Brain microvascular endothelial cell (primary cell): Measurements from ENCODE around the gene C10orf120.
A peak's percentile ranks its signal among the peaks of the same experiment; 100 is the strongest.

Experiments used
- DNase-seq: peaks from one replicate; pipeline ENCODE4 v3.0.0-alpha.2; 2020
- H3K27ac ChIP-seq: fragments of 250-450 bp; sonication (Bioruptor Pico); 2 replicates; pipeline ENCODE4 v1.5.1; 2020; ENCODE audit warnings: mild to moderate bottlenecking, moderate library complexity
- H3K27me3 ChIP-seq: fragments of 250-450 bp; sonication (Bioruptor Pico); replicated peaks from 2 replicates; pipeline ENCODE4 v1.5.1; 2020; ENCODE audit warnings: mild to moderate bottlenecking
- H3K36me3 ChIP-seq: fragments of 250-450 bp; sonication (Bioruptor Pico); replicated peaks from 2 replicates; pipeline ENCODE4 v1.5.1; 2020; ENCODE audit warnings: mild to moderate bottlenecking
- H3K4me3 ChIP-seq: 2 replicates; pipeline ENCODE4 v1.5.1; 2011; ENCODE audit warnings: low read depth, mild to moderate bottlenecking, control low read depth, low read length, moderate library complexity
- CTCF ChIP-seq: IDR thresholded peaks from 2 replicates; pipeline ENCODE4 v1.5.1; 2011; ENCODE audit warnings: low read depth, mild to moderate bottlenecking, moderate library complexity, low read length, control low read depth, inconsistent platforms; ENCODE audit errors: missing control alignments
- in situ Hi-C: cut with HindIII; loops from 2 replicates; pipeline ENCODE4 v1.10.0; 2017; ENCODE audit warnings: low sequenced_read_pairs, low pct_ligation_motif_present

C10orf120 gene

GRCh38 chr10:122702275-122702674, 2.6 kb upstream of the C10orf120 start:
- H3K36me3 ChIP-seq = no peaks in the 10 kb centered on the region
- H3K4me3 ChIP-seq = no peak overlapping the region
- in situ Hi-C loops = no loop called here
- no peaks in the 10 kb centered on the region for H3K27me3 ChIP-seq
- H3K27ac ChIP-seq = no peak overlapping the region
- no peak for DNase-seq
- no peak for TF ChIP-seq CTCF

- no peaks in the 10 kb centered on the region for H3K36me3 ChIP-seq
- no peaks in the 10 kb centered on the region for H3K27me3 ChIP-seq
- in situ Hi-C loops = no loop called here
- H3K4me3 ChIP-seq = no peak overlapping the region
- DNase-seq = no peak
- no peak for TF ChIP-seq CTCF
- no peak overlapping the region for H3K27ac ChIP-seq
Observed at GRCh38 chr10:122701652-122702051, 2.0 kb upstream of the C10orf120 start.

GRCh38 chr10:122696687-122697086, 3.0 kb downstream of the C10orf120 start:
- no peak for DNase-seq
- no peaks in the 10 kb centered on the region for H3K36me3 ChIP-seq
- H3K4me3 ChIP-seq = no peak overlapping the region
- in situ Hi-C loops = no loop called here
- no peak overlapping the region for H3K27ac ChIP-seq
- H3K27me3 ChIP-seq = no peaks in the 10 kb centered on the region
- TF ChIP-seq CTCF = no peak

- DNase-seq = no peak
- no peaks in the 10 kb centered on the region for H3K27me3 ChIP-seq
- no peak for TF ChIP-seq CTCF
- no peak overlapping the region for H3K27ac ChIP-seq
- no peaks in the 10 kb centered on the region for H3K36me3 ChIP-seq
- H3K4me3 ChIP-seq = no peak overlapping the region
- in situ Hi-C loops = no loop called here
Observed at GRCh38 chr10:122692744-122693143, 6.9 kb downstream of the C10orf120 start.

DNA sequence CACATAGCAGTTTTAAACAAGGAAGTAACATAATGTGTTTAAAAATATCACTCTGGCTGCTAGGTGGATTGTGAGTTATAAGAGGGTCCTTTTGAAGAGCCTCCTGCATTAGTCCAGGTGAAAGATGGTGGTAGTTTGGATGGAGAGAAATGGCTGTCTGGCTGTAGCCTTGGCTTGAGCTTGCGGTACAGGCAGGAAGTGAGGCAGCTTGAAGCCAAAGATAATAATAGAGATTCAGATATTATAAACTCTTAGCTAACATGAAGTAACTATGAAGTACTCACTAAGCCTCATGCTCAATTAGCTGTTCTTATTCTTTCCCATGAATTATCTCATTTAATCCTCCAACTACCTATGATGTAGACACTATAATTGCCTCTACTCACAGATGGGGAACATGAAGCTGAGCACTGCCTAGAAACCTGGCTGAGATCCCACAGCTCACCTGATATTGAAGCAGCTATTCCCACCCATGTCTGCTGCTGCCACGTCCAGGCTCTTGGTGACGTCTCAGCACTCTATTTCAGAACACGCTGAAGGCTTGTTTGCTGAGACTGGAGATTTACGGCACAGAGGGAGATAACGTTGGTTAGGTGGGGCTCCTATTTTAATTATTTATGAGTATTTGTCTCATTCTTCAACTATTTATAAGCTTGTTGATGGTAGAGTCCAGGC, 10.4 kb downstream of the C10orf120 start:
- DNase-seq = no peak
- Histone ChIP-seq H3K36me3 (no peaks in the 10 kb centered on the region), H3K27me3 (no peaks in the 10 kb centered on the region), H3K4me3 (no peak overlapping the region), H3K27ac (no peak overlapping the region)
- in situ Hi-C loops = no loop called here
- no peak for TF ChIP-seq CTCF

GRCh38 chr10:122688293-122688989, 11.2 kb downstream of the C10orf120 start:
- no peak overlapping the region for H3K4me3 ChIP-seq
- H3K27ac ChIP-seq = no peak overlapping the region
- peak; percentile 23 for DNase-seq
- no peak for TF ChIP-seq CTCF
- in situ Hi-C loops = no loop called here
- no peaks in the 10 kb centered on the region for H3K36me3 ChIP-seq
- H3K27me3 ChIP-seq = no peaks in the 10 kb centered on the region
